ENCODE measurements around the gene RGS9.

The RGS9 gene

DNA sequence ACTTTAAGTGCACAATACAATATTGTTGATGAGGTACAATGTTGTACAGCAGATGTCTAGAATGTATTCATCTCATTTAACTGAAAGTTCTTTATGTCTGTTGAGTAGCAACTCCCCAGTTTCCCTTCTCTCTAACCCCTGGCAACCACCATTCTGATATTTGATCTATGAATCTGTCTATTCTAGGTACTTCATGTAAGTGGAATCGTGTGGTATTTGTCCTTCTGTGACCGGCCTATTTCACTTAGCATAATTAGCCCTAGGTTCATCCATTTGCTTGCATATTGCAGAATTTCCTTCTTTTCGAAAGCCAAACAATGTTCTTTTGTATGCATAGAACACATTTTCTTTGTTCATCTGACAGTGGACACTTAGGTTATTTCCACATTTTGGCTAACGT lies 10.8 kb downstream of the RGS9 start:
- H3K27ac ChIP-seq: no peak overlapping the region
- TF ChIP-seq, protein P1, sequence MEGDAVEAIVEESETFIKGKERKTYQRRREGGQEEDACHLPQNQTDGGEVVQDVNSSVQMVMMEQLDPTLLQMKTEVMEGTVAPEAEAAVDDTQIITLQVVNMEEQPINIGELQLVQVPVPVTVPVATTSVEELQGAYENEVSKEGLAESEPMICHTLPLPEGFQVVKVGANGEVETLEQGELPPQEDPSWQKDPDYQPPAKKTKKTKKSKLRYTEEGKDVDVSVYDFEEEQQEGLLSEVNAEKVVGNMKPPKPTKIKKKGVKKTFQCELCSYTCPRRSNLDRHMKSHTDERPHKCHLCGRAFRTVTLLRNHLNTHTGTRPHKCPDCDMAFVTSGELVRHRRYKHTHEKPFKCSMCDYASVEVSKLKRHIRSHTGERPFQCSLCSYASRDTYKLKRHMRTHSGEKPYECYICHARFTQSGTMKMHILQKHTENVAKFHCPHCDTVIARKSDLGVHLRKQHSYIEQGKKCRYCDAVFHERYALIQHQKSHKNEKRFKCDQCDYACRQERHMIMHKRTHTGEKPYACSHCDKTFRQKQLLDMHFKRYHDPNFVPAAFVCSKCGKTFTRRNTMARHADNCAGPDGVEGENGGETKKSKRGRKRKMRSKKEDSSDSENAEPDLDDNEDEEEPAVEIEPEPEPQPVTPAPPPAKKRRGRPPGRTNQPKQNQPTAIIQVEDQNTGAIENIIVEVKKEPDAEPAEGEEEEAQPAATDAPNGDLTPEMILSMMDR (IDR thresholded peaks at IDR 0.05): no peak
- TF ChIP-seq ZFX (IDR thresholded peaks at IDR 0.05; ENCODE audit: borderline replicate concordance): no peak

DNA sequence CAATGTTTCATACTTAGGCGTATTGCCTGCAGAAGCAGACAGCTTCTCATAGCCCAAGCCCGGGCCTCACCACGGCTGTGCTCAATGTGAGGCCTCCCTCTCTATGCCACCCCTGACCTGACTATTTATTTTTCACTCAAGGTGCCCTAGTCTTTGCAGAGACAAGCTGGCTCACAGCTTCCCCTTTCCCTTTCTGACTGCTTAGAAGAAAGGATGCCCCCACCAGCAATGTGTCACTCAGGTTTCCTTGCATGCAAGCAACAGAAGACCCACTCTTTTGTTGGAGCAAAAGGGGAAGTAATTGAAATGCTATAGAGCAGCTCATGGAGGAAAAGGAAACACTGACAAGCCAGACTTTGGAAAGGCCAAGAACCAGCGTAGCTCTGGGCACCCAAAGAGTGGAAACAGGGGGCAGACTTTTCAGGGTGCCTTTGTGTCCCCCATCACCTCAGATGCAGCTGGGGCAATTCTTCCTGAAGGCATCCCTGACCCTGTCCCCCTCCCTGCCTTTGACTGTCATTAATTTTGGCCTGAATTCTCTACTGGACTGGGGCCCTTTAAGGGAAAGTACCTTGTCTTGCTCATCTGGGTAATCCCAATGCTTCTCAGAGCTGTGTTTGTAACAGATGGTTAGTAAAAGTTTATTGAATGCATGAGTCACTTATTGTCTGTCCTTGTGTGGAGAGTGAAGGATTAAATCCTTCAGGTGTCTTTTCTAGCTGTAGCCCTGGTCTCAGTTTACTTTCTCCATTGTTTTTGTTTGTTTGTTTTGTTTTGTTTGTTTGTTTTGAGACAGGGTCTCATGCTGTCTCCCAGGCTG lies 17.8 kb downstream of the RGS9 start:
- TF ChIP-seq, protein P1 (IDR thresholded peaks at IDR 0.05): no peak
- TF ChIP-seq ZFX (IDR thresholded peaks at IDR 0.05; ENCODE audit: borderline replicate concordance): no peak
- no peak overlapping the region for H3K27ac ChIP-seq

DNA sequence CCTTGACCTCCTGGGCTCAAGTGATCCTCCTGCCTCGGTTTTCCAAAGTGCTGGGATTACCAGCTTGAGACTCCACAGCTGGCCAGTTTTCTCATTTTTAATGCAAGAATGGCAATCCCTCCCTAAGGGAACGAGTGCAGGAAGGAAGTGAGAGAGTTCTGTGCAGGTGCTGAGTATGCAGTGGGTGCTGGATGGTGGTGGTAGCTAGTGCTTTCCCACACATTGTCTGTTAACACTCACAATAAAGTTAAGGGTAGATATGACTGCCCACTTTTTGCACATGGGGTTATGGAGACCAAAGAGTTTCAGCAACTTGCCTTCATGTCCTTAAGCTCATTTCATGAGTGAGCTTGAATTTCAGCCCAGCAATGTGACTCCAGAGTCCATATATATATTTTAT lies 18.5 kb downstream of the RGS9 start:
- TF ChIP-seq, protein P1 (IDR thresholded peaks at IDR 0.05): no peak
- no peak for TF ChIP-seq ZFX (IDR thresholded peaks at IDR 0.05; ENCODE audit: borderline replicate concordance)

DNA sequence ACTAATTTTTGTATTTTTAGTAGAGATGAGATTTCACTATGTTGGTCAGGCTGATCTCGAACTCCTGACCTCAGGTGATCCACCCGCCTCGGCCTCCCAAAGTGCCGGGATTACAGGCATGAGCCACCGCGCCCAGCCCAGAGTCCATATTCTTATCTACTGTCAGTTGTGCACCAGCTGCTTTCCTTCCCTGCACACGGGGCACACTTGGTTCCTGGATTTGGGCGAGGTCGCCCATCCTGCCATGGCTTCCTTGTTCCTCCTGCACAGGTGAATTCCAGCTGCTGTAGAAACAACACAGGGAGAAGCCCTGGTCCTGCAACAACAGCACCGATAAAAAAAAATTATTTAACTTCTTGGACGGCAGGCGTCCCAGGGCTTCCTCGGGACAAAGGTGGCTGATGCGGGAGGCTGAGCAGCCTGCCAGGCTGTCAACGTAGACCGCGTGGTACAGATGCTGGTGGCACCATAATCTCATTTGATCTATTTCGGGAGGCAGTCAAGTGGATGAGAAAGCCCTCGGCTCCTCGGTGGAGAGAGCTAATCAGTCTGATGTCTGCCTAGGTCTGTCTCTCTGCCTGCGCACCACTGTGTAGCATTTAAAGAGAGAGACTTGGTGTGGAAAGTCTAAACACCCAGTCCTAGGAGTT lies 19.1 kb downstream of the RGS9 start:
- TF ChIP-seq, protein P1 (IDR thresholded peaks at IDR 0.05): no peak
- TF ChIP-seq ZFX (IDR thresholded peaks at IDR 0.05; ENCODE audit: borderline replicate concordance): no peak
- no peak overlapping the region for H3K27ac ChIP-seq

More for the DNA sequence above, 18.5 kb downstream of the RGS9 start:
- no peak overlapping the region for H3K27ac ChIP-seq

DNA sequence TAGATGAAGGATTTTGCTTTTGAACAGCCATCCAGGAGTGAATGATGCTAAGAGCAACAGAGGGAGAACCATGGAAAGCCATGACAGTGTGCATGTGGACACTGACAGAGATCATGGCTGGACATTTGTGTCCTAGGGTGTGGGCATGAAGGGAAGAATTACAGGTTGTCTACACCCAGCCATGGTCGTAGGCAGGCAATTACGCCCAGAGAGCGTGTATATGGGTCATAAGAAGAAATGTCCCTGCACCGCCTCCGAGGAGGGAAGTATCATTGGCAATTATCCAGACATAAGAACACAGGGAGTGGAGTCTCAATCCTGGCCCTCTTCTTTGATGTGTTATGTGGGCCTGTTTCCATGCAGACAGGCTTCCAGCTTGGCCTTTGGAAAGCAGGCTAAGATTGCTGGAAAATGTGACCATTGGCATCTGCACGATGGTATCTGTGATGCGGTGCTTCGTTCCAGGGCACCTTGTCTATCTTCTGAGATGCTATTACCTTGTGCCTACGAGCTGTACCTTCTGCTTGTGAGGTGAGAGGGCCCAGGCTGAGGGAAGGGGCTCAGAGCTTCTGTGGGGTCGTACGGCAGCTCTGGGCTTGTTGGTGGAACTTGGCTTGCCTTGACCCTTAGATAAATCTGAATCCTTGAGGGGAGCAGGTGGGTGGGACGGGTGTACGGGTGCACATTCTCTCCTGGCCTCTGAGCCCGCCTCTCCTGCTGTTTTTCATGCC lies 19.8 kb downstream of the RGS9 start:
- TF ChIP-seq, protein P1 (IDR thresholded peaks at IDR 0.05): no peak
- no peak for TF ChIP-seq ZFX (IDR thresholded peaks at IDR 0.05; ENCODE audit: borderline replicate concordance)
- H3K27ac ChIP-seq: no peak overlapping the region

DNA sequence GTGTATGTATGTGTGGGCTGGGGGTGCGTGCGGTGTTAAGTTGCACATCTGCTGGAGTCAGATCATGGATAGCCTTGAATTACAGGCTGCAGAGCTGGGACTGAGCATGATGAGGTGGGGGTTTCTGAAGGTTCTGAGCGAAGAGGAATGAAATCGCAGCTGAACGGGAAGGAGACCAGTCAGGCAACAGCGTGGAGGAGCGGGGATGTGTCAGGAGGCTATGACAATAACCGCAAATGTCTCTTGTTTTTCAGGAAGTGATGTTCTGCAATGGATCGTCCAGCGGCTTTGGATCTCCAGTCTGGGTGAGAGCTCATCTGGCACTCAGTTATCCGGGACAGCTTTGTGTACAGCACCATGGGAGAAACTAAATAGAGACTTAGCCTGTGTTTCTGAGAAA lies 20.9 kb downstream of the RGS9 start:
- TF ChIP-seq, protein P1 (IDR thresholded peaks at IDR 0.05): no peak
- TF ChIP-seq ZFX (IDR thresholded peaks at IDR 0.05; ENCODE audit: borderline replicate concordance): no peak
- H3K27ac ChIP-seq: no peak overlapping the region
